T-helper 2 cell (primary cell): Measurements from ENCODE around the gene USP17L29.
A peak's percentile ranks its signal among the peaks of the same experiment; 100 is the strongest.
"Not testable (repeated sequence)": the region's sequence is repeated elsewhere in the genome, so short reads cannot be mapped to it uniquely, and the experiment has no call there.

Experiments used
- DNase-seq, 5 experiments: peaks; one replicate each; pipeline versions ENCODE4 v3.0.0 to v3.0.0-alpha.2; 2012 to 2022
- total RNA-seq, 2 donors: gene quantifications; one replicate each; lab custom pipeline; 2026; lab: John Stamatoyannopoulos, UW

USP17L29 gene, protein sequence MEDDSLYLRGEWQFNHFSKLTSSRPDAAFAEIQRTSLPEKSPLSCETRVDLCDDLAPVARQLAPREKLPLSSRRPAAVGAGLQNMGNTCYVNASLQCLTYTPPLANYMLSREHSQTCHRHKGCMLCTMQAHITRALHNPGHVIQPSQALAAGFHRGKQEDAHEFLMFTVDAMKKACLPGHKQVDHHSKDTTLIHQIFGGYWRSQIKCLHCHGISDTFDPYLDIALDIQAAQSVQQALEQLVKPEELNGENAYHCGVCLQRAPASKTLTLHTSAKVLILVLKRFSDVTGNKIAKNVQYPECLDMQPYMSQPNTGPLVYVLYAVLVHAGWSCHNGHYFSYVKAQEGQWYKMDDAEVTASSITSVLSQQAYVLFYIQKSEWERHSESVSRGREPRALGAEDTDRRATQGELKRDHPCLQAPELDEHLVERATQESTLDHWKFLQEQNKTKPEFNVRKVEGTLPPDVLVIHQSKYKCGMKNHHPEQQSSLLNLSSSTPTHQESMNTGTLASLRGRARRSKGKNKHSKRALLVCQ
- 0 reads per million in 2 donors for total RNA-seq

GRCh38 chr4:9353338-9353737, at the start of gene USP17L29:
Gene USP17L29, plus strand, starts transcription at chr4:9353638. Its CDS starts 0 bp downstream, at chr4:9353638.
- not testable (repeated sequence) for DNase-seq

GRCh38 chr4:9324191-9324590, 29.2 kb upstream of the USP17L29 start:
- not testable (repeated sequence) for DNase-seq

GRCh38 chr4:9324865-9325264, 28.6 kb upstream of the USP17L29 start, which contains the start of gene USP17L24:
Gene USP17L24, plus strand, starts transcription at chr4:9325165. Its CDS starts 0 bp downstream, at chr4:9325165.
- DNase-seq: not testable (repeated sequence)

DNA sequence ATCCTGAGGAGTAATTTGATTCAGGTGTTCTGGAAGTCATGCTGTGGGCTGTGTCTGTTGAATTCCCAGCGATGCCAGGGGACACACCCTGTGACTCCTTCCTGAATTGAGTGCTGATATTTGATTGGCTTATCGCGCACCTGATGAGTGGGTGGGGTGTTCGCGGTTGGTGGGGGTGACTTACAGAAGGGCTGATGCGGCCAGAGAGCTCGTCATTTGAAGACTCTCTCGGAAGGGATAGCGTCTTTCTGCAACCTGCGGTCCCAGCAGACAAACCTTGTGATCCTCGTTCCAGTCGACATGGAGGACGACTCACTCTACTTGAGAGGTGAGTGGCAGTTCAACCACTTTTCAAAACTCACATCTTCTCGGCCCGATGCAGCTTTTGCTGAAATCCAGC, 23.8 kb upstream of the USP17L29 start, which contains the start of gene USP17L25:
Gene USP17L25, plus strand, starts transcription at position 301 of the 400 bp plus-strand sequence. Its CDS starts 0 bp downstream, at position 301.
- DNase-seq: not testable (repeated sequence)

DNA sequence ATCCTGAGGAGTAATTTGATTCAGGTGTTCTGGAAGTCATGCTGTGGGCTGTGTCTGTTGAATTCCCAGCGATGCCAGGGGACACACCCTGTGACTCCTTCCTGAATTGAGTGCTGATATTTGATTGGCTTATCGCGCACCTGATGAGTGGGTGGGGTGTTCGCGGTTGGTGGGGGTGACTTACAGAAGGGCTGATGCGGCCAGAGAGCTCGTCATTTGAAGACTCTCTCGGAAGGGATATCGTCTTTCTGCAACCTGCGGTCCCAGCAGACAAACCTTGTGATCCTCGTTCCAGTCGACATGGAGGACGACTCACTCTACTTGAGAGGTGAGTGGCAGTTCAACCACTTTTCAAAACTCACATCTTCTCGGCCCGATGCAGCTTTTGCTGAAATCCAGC, 19.1 kb upstream of the USP17L29 start, which contains the start of gene USP17L26:
Gene USP17L26, plus strand, starts transcription at position 301 of the 400 bp plus-strand sequence. Its CDS starts 0 bp downstream, at position 301.
- not testable (repeated sequence) for DNase-seq

DNA sequence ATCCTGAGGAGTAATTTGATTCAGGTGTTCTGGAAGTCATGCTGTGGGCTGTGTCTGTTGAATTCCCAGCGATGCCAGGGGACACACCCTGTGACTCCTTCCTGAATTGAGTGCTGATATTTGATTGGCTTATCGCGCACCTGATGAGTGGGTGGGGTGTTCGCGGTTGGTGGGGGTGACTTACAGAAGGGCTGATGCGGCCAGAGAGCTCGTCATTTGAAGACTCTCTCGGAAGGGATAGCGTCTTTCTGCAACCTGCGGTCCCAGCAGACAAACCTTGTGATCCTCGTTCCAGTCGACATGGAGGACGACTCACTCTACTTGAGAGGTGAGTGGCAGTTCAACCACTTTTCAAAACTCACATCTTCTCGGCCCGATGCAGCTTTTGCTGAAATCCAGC, 14.3 kb upstream of the USP17L29 start, which contains the start of gene USP17L5:
Gene USP17L5, plus strand, starts transcription at position 301 of the 400 bp plus-strand sequence. Its CDS starts 0 bp downstream, at position 301.
- DNase-seq: not testable (repeated sequence)

DNA sequence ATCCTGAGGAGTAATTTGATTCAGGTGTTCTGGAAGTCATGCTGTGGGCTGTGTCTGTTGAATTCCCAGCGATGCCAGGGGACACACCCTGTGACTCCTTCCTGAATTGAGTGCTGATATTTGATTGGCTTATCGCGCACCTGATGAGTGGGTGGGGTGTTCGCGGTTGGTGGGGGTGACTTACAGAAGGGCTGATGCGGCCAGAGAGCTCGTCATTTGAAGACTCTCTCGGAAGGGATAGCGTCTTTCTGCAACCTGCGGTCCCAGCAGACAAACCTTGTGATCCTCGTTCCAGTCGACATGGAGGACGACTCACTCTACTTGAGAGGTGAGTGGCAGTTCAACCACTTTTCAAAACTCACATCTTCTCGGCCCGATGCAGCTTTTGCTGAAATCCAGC, 9.6 kb upstream of the USP17L29 start, which contains the start of gene USP17L27:
Gene USP17L27, plus strand, starts transcription at position 301 of the 400 bp plus-strand sequence. Its CDS starts 0 bp downstream, at position 301.
- DNase-seq: not testable (repeated sequence)

GRCh38 chr4:9348593-9348992, 4.8 kb upstream of the USP17L29 start, which contains the start of gene USP17L28:
Gene USP17L28, plus strand, starts transcription at chr4:9348893. Its CDS starts 0 bp downstream, at chr4:9348893.
- not testable (repeated sequence) for DNase-seq

DNA sequence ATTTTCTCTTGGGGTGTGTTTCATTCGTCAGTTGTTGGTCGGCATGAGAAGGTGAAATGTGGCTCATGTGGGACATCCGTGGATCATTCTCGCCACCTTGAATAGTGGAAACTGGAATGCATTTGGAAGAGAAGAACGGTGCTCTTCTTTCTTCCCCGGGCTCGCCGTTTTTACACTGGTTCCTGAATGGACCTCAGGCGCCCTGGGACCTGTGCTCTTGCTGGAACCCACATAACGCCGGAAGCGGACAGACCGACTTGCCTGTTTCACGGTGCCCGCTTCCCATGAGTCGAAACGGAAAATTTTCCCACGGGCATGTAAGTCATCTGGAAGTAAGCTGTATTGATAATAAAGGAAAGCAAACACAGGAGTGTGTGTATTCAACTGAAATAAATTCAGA, 2.6 kb upstream of the USP17L29 start:
- not testable (repeated sequence) for DNase-seq

DNA sequence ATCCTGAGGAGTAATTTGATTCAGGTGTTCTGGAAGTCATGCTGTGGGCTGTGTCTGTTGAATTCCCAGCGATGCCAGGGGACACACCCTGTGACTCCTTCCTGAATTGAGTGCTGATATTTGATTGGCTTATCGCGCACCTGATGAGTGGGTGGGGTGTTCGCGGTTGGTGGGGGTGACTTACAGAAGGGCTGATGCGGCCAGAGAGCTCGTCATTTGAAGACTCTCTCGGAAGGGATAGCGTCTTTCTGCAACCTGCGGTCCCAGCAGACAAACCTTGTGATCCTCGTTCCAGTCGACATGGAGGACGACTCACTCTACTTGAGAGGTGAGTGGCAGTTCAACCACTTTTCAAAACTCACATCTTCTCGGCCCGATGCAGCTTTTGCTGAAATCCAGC, 9.4 kb downstream of the USP17L29 start, which contains the start of gene USP17L30:
Gene USP17L30, plus strand, starts transcription at position 301 of the 400 bp plus-strand sequence. Its CDS starts 0 bp downstream, at position 301.
- not testable (repeated sequence) for DNase-seq

GRCh38 chr4:9379881-9380280, 26.4 kb downstream of the USP17L29 start:
- not testable (repeated sequence) for DNase-seq

GRCh38 chr4:9381012-9381534, 27.6 kb downstream of the USP17L29 start:
- peak; percentile 1 to 52 (median 11) for DNase-seq

DNA sequence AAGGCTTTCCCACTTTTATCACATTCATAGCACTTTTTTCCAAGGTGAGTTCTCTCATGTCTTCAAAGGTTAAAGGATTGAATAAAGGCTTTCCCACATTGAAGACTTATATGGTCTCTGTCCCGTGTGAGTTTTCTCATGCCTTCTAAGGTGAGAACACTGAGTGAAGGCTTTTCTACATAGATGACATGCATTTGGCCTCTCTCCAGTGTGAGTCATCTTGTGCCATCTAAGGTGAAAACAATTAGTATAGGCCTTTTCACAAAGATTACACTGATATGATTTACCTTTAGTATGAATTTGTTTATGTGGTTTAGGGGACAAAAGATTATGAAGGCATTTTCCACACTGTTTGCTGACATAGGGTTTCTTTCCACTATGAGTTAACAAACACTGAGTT, 30.7 kb downstream of the USP17L29 start:
- DNase-seq: no peak

DNA sequence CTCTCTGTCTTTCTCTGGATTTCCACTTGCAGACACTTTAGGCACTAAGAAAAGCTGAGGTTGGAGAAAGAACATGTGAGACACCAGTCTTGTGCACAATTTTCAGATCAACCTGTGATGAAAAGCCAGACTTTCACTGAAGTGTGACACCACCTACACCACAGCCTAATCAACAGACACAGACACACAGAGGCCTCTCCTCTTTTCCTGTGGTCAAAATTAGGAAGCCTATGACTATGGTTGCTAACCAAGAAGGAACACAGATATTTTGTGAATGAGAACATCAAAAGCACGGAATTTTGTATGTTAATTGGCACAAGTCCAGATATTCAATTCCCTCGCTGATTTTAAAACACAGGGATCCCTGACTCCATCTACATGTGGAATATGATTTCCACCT, 35.6 kb downstream of the USP17L29 start:
- DNase-seq: not testable (repeated sequence)
